Calu3 (cell line): Measurements from ENCODE around the gene VPS13C. TPM values are rescaled to one million over a fixed set of nuclear protein-coding genes. Genes with fewer than 3 reads are reported as not detected.

ENCODE experiments used
- BruUV-seq: library from RNA; stranded (reverse); fragments of 400-500 nt; replicated peaks from 2 replicates; lab custom pipeline; 2021; lab: Mats Ljungman, UMichigan
- CTCF ChIA-PET: fragments of 300-600 bp; sonication (Branson Sonifier 250); formaldehyde crosslinking; loops from one replicate; lab custom pipeline; 2022; ENCODE audit warnings: antibody characterized with exemption; lab: Charles Lee
- DNase-seq: peaks from one replicate; pipeline ENCODE4 v3.0.0; 2022
- H3K27ac Mint-ChIP-seq: one replicate; pipeline ENCODE4 v1.8.0; 2022; ENCODE audit warnings: mixed read lengths; ENCODE audit not compliant: unreplicated experiment
- H3K27me3 Mint-ChIP-seq: one replicate; pipeline ENCODE4 v1.8.0; 2022; ENCODE audit warnings: mixed read lengths; ENCODE audit not compliant: unreplicated experiment
- H3K36me3 Mint-ChIP-seq: one replicate; pipeline ENCODE4 v1.8.0; 2022; ENCODE audit warnings: mild to moderate bottlenecking, moderate library complexity, mixed read lengths; ENCODE audit not compliant: insufficient read depth, unreplicated experiment
- H3K4me1 Mint-ChIP-seq: one replicate; pipeline ENCODE4 v1.8.0; 2022; ENCODE audit warnings: mild to moderate bottlenecking, low read depth, mixed read lengths; ENCODE audit not compliant: unreplicated experiment
- H3K4me3 Mint-ChIP-seq: one replicate; pipeline ENCODE4 v1.8.0; 2022; ENCODE audit warnings: mild to moderate bottlenecking, low read depth, moderate library complexity, mixed read lengths; ENCODE audit not compliant: unreplicated experiment
- H3K9me3 Mint-ChIP-seq: one replicate; pipeline ENCODE4 v1.8.0; 2022; ENCODE audit warnings: low read depth, mixed read lengths; ENCODE audit not compliant: unreplicated experiment
- CTCF ChIP-seq: fragments of 200-600 bp; IDR thresholded peaks from one replicate; pipeline ENCODE4 v1.8.0; 2022; ENCODE audit warnings: antibody characterized with exemption; ENCODE audit not compliant: unreplicated experiment
- intact Hi-C: fragments of 100-400 bp; cut with micrococcal nuclease; formaldehyde crosslinking; loops from one replicate; pipeline ENCODE4 v1.10.0; 2022; ENCODE audit not compliant: unreplicated experiment
- total RNA-seq: library from RNA; stranded (reverse); gene quantifications from 2 replicates; pipeline ENCODE4 v1.2.3, GENCODE V29; 2022

The VPS13C gene
- total RNA-seq, 1 experiment from 2014 or later: 99.9 TPM

GRCh38 chr15:62106096-62106495 lies 45.8 kb upstream of the VPS13C start:
- H3K4me3 Mint-ChIP-seq: no peak overlapping the region
- peaks cover 13% of the 10 kb centered on the region for H3K36me3 Mint-ChIP-seq
- intact Hi-C loops: no loop called here
- DNase-seq: no peak
- CTCF ChIA-PET: no interaction called here
- no peaks in the 10 kb centered on the region for H3K9me3 Mint-ChIP-seq
- H3K27me3 Mint-ChIP-seq: no peaks in the 10 kb centered on the region
- H3K4me1 Mint-ChIP-seq: peaks cover 31% of the 10 kb centered on the region
- H3K27ac Mint-ChIP-seq: no peak overlapping the region
- no TSS peak for BruUV-seq
- no peak for TF ChIP-seq CTCF

- peaks cover 22% of the 10 kb centered on the region for H3K4me1 Mint-ChIP-seq
- H3K36me3 Mint-ChIP-seq: peaks cover 5% of the 10 kb centered on the region
- no peaks in the 10 kb centered on the region for H3K9me3 Mint-ChIP-seq
- BruUV-seq: no TSS peak
- no peaks in the 10 kb centered on the region for H3K27me3 Mint-ChIP-seq
- no peak for TF ChIP-seq CTCF
- H3K4me3 Mint-ChIP-seq: no peak overlapping the region
- no peak overlapping the region for H3K27ac Mint-ChIP-seq
- CTCF ChIA-PET: no interaction called here
- no peak for DNase-seq
- intact Hi-C loops: no loop called here
Observed at GRCh38 chr15:62105266-62105665, 45.0 kb upstream of the VPS13C start.

- Mint-ChIP-seq H3K9me3 (no peaks in the 10 kb centered on the region), H3K4me1 (peaks cover 18% of the 10 kb centered on the region), H3K27me3 (no peaks in the 10 kb centered on the region), H3K36me3 (peaks cover under 1% of the 10 kb centered on the region), H3K4me3 (no peak overlapping the region), H3K27ac (no peak overlapping the region)
- DNase-seq: no peak
- no peak for TF ChIP-seq CTCF
- CTCF ChIA-PET: no interaction called here
- no TSS peak for BruUV-seq
- intact Hi-C loops: no loop called here
Observed at GRCh38 chr15:62104846-62105245, 44.6 kb upstream of the VPS13C start.

GRCh38 chr15:62104401-62104800 lies 44.2 kb upstream of the VPS13C start:
- Mint-ChIP-seq H3K27me3 (no peaks in the 10 kb centered on the region), H3K9me3 (no peaks in the 10 kb centered on the region), H3K36me3 (no peaks in the 10 kb centered on the region), H3K4me1 (peaks cover 16% of the 10 kb centered on the region), H3K4me3 (no peak overlapping the region), H3K27ac (no peak overlapping the region)
- CTCF ChIA-PET: interaction anchor here (0.6 kb wide), 1 partner anchor 45 kb away, joined by 4 read pairs; no protein-coding TSS in a partner anchor
- no peak for TF ChIP-seq CTCF
- DNase-seq: no peak
- BruUV-seq: no TSS peak
- intact Hi-C loops: no loop called here
